Measurements from ENCODE around the gene GNL2. TPM values are rescaled to one million over a fixed set of nuclear protein-coding genes. Genes with fewer than 3 reads are reported as not detected.
"Not testable (repeated sequence)": the region's sequence is repeated elsewhere in the genome, so short reads cannot be mapped to it uniquely, and the experiment has no call there.

GNL2 gene
- polyA plus RNA-seq, 12 donors: 45.6 to 104 (median 55.1) TPM; not detected in 1

DNA sequence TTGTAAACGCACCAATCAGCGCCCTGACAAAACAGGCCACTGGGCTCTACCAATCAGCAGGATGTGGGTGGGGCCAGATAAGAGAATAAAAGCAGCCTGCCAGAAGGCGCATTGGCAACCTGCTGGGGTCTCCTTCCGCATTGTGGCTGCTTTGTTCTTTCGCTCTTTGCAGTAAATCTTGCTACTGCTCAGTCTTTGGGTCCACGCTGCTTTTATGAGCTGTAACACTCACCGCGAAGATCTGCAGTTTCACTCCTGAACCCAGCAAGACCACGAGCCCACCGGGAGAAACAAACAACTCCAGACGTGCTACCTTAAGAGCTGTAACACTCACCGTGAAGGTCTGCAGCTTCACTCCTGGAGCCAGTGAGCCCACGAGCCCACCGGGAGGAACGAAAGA lies 76.8 kb downstream of the GNL2 start:
- DNase-seq: not testable (repeated sequence)

DNA sequence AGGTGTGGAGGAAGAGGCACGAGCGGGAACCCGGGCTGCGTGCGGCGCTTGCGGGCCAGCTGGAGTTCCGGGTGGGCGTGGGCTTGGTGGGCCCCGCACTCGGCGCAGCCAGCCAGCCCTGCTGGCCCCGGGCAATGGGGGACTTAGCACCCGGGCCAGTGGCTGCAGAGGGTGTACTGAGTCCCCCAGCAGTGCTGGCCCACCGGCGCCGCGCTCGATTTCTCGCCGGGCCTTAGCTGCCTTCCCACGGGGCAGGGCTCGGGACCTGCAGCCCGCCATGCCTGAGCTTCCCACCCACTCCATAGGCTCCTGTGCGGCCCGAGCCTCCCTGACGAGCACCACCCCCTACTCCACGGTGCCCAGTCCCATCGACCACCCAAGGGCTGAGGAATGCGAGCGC lies 77.5 kb downstream of the GNL2 start:
- DNase-seq: not testable (repeated sequence)

DNA sequence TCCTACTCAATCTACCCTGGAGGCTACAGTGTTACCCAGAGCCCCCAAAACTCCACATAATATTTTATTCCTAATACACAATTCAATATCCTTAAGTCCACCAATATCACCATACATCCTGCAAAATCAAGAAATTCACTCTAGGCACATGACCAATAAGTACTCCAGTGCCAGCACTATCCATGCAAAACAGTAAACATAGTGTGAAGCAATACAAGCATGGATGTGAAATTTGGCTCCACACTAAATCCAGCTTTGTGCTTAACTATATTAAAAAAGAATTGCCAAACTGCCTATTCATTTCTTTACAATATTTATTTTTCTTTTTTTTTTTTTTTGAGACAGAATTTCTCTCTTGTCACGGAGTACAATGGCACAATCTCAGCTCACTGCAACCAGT lies 78.2 kb downstream of the GNL2 start:
- no peak for DNase-seq

Other genes with a start within 250 kb of the GNL2 start
- 1 to 10 TPM in 6 of 12 donors, under 1 TPM in 4, not detected in 2; 0.72 to 4.8 (median 1.0) TPM for gene ZC3H12A, start 121.4 kb downstream of the GNL2 start, polyA plus RNA-seq (ENCODE audit: insufficient read length in 12 of 12)
- gene MEAF6, start 81.2 kb downstream of the GNL2 start, polyA plus RNA-seq (ENCODE audit: insufficient read length in 12 of 12): 10 to 100 TPM in 11 of 12 donors, not detected in 1; 37.1 to 65.6 (median 48.4) TPM
- gene SNIP1, start 41.6 kb downstream of the GNL2 start, polyA plus RNA-seq (ENCODE audit: insufficient read length in 12 of 12): 10 to 100 TPM in 5 of 12 donors, 1 to 10 TPM in 6, not detected in 1; 7.2 to 20.8 (median 9.9) TPM
- gene DNALI1, start 39.0 kb downstream of the GNL2 start, polyA plus RNA-seq (ENCODE audit: insufficient read length in 12 of 12): 10 to 100 TPM in 9 of 12 donors, 1 to 10 TPM in 2, not detected in 1; 6.1 to 21.2 (median 12.3) TPM
- gene RSPO1, start 39.0 kb upstream of the GNL2 start, polyA plus RNA-seq (ENCODE audit: insufficient read length in 12 of 12): 1 to 10 TPM in 2 of 12 donors, under 1 TPM in 1, not detected in 9; 0.70 to 8.2 (median 4.5) TPM
- gene CDCA8, start 96.6 kb upstream of the GNL2 start, polyA plus RNA-seq (ENCODE audit: insufficient read length in 12 of 12): 10 to 100 TPM in 5 of 12 donors, 1 to 10 TPM in 6, not detected in 1; 5.7 to 13.7 (median 8.9) TPM
- gene EPHA10, start 169.2 kb upstream of the GNL2 start, polyA plus RNA-seq (ENCODE audit: insufficient read length in 12 of 12): under 1 TPM in 6 of 12 donors, not detected in 6; 0.04 to 0.24 (median 0.11) TPM
- gene MANEAL, start 197.9 kb upstream of the GNL2 start, polyA plus RNA-seq (ENCODE audit: insufficient read length in 12 of 12): 1 to 10 TPM in 10 of 12 donors, not detected in 2; 2.1 to 6.1 (median 3.0) TPM
- 10 to 100 TPM in 11 of 12 donors, not detected in 1; 21.3 to 67.5 (median 31.9) TPM for gene C1orf122, start 211.9 kb upstream of the GNL2 start, polyA plus RNA-seq (ENCODE audit: insufficient read length in 12 of 12)
- gene YRDC, start 212.3 kb upstream of the GNL2 start, polyA plus RNA-seq (ENCODE audit: insufficient read length in 12 of 12): 10 to 100 TPM in 2 of 12 donors, 1 to 10 TPM in 9, not detected in 1; 5.3 to 11.9 (median 7.3) TPM